ENCODE measurements around the gene EVI2A.
"Not testable (repeated sequence)": the region's sequence is repeated elsewhere in the genome, so short reads cannot be mapped to it uniquely, and the experiment has no call there.

Gene EVI2A

DNA sequence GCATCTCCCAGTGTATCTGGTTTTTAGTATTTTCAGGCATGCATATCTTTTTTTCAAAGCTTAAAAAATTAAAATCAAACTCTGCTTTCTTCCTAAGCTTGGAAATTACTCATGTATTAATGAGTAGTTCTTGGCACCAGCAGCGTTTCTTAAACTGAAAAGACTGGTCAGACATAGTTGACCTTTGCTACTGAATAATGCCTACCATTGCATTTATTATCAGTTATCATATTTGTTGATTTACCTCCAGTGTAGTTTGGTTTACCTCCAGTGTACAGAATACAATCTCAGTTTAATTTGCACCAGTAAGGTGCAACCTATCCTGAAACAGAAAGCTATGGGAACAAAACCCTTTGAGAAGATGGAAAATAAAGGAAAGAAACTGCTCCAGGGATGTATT lies 34.5 kb upstream of the EVI2A start:
- no peak overlapping the region for H2AFZ ChIP-seq (ENCODE audit: low read depth, low read length, severe bottlenecking)
- no peaks in the 10 kb centered on the region for H3K9me3 ChIP-seq (ENCODE audit: insufficient read depth, low read length)
- H4K20me1 ChIP-seq (ENCODE audit: low read depth, low read length) = no peaks in the 10 kb centered on the region
- no peak overlapping the region for H3K4me2 ChIP-seq (ENCODE audit: low read depth, low read length, poor library complexity, severe bottlenecking)
- TF ChIP-seq, protein P1, sequence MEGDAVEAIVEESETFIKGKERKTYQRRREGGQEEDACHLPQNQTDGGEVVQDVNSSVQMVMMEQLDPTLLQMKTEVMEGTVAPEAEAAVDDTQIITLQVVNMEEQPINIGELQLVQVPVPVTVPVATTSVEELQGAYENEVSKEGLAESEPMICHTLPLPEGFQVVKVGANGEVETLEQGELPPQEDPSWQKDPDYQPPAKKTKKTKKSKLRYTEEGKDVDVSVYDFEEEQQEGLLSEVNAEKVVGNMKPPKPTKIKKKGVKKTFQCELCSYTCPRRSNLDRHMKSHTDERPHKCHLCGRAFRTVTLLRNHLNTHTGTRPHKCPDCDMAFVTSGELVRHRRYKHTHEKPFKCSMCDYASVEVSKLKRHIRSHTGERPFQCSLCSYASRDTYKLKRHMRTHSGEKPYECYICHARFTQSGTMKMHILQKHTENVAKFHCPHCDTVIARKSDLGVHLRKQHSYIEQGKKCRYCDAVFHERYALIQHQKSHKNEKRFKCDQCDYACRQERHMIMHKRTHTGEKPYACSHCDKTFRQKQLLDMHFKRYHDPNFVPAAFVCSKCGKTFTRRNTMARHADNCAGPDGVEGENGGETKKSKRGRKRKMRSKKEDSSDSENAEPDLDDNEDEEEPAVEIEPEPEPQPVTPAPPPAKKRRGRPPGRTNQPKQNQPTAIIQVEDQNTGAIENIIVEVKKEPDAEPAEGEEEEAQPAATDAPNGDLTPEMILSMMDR (IDR thresholded peaks at IDR 0.05; ENCODE audit: insufficient read depth, low read length, poor library complexity, severe bottlenecking) = no peak
- no peak for TF ChIP-seq EZH2phosphoT487 (conservative IDR thresholded peaks at IDR 0.05; ENCODE audit: low read length)
- H3K4me3 ChIP-seq (ENCODE audit: insufficient read depth, low read length, poor library complexity, severe bottlenecking) = no peak overlapping the region
- no peaks in the 10 kb centered on the region for H3F3A ChIP-seq (ENCODE audit: insufficient read depth)
- H3K27me3 ChIP-seq (ENCODE audit: low read length) = no peaks in the 10 kb centered on the region
- H3K36me3 ChIP-seq (ENCODE audit: low read length) = peaks cover 8% of the 10 kb centered on the region; the same call in 1 of the 2 replicates
- H3K27ac ChIP-seq (ENCODE audit: low read depth, low read length) = no peak overlapping the region
- no peaks in the 10 kb centered on the region for H3K79me2 ChIP-seq (ENCODE audit: insufficient read depth, low read length)
- no peak overlapping the region for H3K9ac ChIP-seq (ENCODE audit: low read length)
- no peaks in the 10 kb centered on the region for H3K9me2 ChIP-seq (replicated peaks; ENCODE audit: insufficient read depth, low read length)

DNA sequence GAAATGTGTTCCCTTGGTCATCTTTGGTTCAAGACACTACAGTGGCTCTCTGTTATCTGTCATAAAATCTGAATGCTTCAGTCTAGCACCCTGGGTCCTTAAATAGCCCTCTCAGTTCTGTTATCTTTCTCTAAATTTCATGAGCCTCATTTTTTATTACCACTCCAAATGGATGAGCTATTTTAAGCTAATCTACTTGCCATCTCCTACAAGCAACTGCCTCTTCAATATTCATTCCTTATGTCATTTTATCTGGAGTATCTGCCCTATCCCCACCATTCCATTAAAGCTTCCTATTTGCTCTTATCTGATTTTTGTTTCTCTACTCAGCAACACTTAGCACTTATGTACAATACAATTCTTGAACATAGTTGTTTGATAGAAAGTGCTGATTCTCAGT lies 28.0 kb upstream of the EVI2A start:
- Histone ChIP-seq H3K27me3 (ENCODE audit: low read length) (no peaks in the 10 kb centered on the region), H3K4me2 (ENCODE audit: low read depth, low read length, poor library complexity, severe bottlenecking) (no peak overlapping the region)

DNA sequence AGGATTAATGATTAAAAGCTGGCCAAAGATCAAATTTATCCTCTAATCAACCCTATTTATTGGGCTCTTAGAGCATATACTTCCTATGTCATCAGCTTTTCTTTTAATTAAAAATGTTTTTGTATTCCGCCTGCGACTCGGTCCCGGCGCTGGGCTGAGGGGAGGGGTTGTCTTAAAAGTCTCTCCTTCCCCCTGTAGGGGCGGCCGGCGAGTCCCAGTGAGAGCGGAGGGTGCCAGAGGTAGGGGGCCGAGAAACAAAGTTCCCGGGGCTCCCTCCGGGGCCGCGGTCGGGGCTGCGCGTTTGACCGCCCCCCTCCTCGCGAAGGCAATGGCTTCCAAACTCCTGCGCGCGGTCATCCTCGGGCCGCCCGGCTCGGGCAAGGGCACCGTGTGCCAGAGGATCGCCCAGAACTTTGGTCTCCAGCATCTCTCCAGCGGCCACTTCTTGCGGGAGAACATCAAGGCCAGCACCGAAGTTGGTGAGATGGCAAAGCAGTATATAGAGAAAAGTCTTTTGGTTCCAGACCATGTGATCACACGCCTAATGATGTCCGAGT lies 23.8 kb upstream of the EVI2A start:
- H4K20me1 ChIP-seq (ENCODE audit: low read depth, low read length); H3K4me2 ChIP-seq (ENCODE audit: low read depth, low read length, poor library complexity, severe bottlenecking); H3F3A ChIP-seq (ENCODE audit: insufficient read depth); H3K9me3 ChIP-seq (ENCODE audit: insufficient read depth, low read length); H3K9ac ChIP-seq (ENCODE audit: low read length); H3K79me2 ChIP-seq (ENCODE audit: insufficient read depth, low read length); H2AFZ ChIP-seq (ENCODE audit: low read depth, low read length, severe bottlenecking); H3K4me3 ChIP-seq (ENCODE audit: insufficient read depth, low read length, poor library complexity, severe bottlenecking); H3K27me3 ChIP-seq (ENCODE audit: low read length); H3K9me2 ChIP-seq (replicated peaks; ENCODE audit: insufficient read depth, low read length); H3K27ac ChIP-seq (ENCODE audit: low read depth, low read length); H3K36me3 ChIP-seq (ENCODE audit: low read length): not testable (repeated sequence)

More for the DNA sequence above, 28.0 kb upstream of the EVI2A start:
- H2AFZ ChIP-seq (ENCODE audit: low read depth, low read length, severe bottlenecking) = no peak overlapping the region
- H4K20me1 ChIP-seq (ENCODE audit: low read depth, low read length) = no peaks in the 10 kb centered on the region
- no peaks in the 10 kb centered on the region for H3K9me3 ChIP-seq (ENCODE audit: insufficient read depth, low read length)
- TF ChIP-seq EZH2phosphoT487 (conservative IDR thresholded peaks at IDR 0.05; ENCODE audit: low read length) = no peak
- TF ChIP-seq, protein P1 (IDR thresholded peaks at IDR 0.05; ENCODE audit: insufficient read depth, low read length, poor library complexity, severe bottlenecking) = no peak
- H3F3A ChIP-seq (ENCODE audit: insufficient read depth) = no peaks in the 10 kb centered on the region
- H3K27ac ChIP-seq (ENCODE audit: low read depth, low read length) = no peak overlapping the region
- H3K79me2 ChIP-seq (ENCODE audit: insufficient read depth, low read length) = no peaks in the 10 kb centered on the region
- no peaks in the 10 kb centered on the region for H3K9me2 ChIP-seq (replicated peaks; ENCODE audit: insufficient read depth, low read length)
- H3K4me3 ChIP-seq (ENCODE audit: insufficient read depth, low read length, poor library complexity, severe bottlenecking) = no peak overlapping the region
- peaks cover 10% of the 10 kb centered on the region; the same call in 1 of the 2 replicates for H3K36me3 ChIP-seq (ENCODE audit: low read length)
- H3K9ac ChIP-seq (ENCODE audit: low read length) = no peak overlapping the region

DNA sequence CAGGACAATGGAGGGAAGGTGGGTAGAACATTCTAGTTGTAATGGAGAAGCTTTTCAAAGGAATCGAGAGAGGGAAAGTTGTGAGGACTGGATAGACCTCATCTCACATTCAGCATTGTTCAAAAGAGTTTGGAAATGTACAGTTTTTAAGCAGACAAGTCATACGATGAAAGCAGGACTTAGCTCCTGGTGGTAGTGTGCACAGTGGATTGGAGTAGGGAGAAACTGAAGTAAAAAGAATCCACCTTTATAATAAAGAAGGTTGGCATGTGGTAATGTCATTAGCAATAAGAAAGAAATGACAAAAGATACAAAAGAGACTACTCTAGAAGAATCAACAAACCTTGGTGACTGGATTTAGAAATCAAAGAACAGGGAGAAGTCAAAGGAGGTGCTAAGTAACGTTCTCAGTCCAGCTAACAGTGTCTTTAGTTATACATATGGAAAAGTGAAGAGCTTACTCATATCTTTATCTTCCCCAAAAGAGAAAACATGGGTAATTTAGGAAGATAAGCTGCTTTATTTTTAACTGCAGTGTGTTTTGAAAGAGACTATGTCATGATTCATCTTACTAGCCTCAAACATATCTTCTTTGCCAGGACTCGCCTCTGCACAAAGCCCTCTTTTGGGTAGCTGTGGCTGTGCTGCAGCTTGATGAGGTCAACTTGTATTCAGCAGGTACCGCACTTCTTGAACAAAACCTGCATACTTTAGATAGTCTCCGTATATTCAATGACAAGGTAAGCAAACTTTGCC lies 18.7 kb upstream of the EVI2A start:
- no peaks in the 10 kb centered on the region for H3K27me3 ChIP-seq (ENCODE audit: low read length)
- no peak for TF ChIP-seq EZH2phosphoT487 (conservative IDR thresholded peaks at IDR 0.05; ENCODE audit: low read length)
- TF ChIP-seq, protein P1 (IDR thresholded peaks at IDR 0.05; ENCODE audit: insufficient read depth, low read length, poor library complexity, severe bottlenecking) = no peak
- no peaks in the 10 kb centered on the region for H3K9me2 ChIP-seq (replicated peaks; ENCODE audit: insufficient read depth, low read length)
- no peaks in the 10 kb centered on the region for H4K20me1 ChIP-seq (ENCODE audit: low read depth, low read length)
- peaks cover 18% of the 10 kb centered on the region; the same call in 1 of the 2 replicates for H3K36me3 ChIP-seq (ENCODE audit: low read length)
- H3K9ac ChIP-seq (ENCODE audit: low read length) = no peak overlapping the region
- H3K4me3 ChIP-seq (ENCODE audit: insufficient read depth, low read length, poor library complexity, severe bottlenecking) = no peak overlapping the region
- H3K9me3 ChIP-seq (ENCODE audit: insufficient read depth, low read length) = no peaks in the 10 kb centered on the region
- H3F3A ChIP-seq (ENCODE audit: insufficient read depth) = no peaks in the 10 kb centered on the region; the same call in 1 of the 2 replicates
- no peaks in the 10 kb centered on the region for H3K79me2 ChIP-seq (ENCODE audit: insufficient read depth, low read length)
- H2AFZ ChIP-seq (ENCODE audit: low read depth, low read length, severe bottlenecking) = no peak overlapping the region
- H3K27ac ChIP-seq (ENCODE audit: low read depth, low read length) = no peak overlapping the region
- H3K4me2 ChIP-seq (ENCODE audit: low read depth, low read length, poor library complexity, severe bottlenecking) = no peak overlapping the region

Measured in SU-DHL-6 (cell line).